DMS53 (cell line): Measurements from ENCODE around the gene TP63.

Experiments used
- DNase-seq: peaks from one replicate; lab custom pipeline; 2025; lab: John Stamatoyannopoulos, UW

The TP63 gene

GRCh38 chr3:189863031-189863430 lies 231.8 kb downstream of the TP63 start:
- peak; percentile 5 for DNase-seq

GRCh38 chr3:189868061-189868460 lies 236.9 kb downstream of the TP63 start:
- no peak for DNase-seq

- DNase-seq, result no peak
These were observed 238.0 kb downstream of the TP63 start for GRCh38 chr3:189869165-189869564.

DNA sequence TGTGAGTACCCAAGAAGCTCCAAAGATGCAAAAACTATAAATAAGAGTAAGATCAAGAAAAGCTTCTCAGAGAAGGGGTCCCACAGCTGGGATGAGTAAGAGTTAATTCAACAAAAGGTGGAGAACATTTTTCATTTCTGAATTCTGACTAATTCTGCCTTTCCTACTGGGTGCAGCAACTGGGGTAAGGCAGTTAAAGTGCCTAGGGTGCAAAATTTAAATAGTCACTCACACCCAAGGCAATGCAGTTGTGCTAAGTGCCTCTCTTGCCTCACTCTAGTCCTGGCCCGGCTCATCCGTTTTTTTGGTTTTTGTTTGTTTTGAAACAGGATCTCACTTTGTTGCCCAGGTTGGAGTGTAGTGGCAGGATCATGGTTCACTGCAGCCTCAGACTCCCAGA lies 240.2 kb downstream of the TP63 start:
- DNase-seq, result peak; percentile 61

DNA sequence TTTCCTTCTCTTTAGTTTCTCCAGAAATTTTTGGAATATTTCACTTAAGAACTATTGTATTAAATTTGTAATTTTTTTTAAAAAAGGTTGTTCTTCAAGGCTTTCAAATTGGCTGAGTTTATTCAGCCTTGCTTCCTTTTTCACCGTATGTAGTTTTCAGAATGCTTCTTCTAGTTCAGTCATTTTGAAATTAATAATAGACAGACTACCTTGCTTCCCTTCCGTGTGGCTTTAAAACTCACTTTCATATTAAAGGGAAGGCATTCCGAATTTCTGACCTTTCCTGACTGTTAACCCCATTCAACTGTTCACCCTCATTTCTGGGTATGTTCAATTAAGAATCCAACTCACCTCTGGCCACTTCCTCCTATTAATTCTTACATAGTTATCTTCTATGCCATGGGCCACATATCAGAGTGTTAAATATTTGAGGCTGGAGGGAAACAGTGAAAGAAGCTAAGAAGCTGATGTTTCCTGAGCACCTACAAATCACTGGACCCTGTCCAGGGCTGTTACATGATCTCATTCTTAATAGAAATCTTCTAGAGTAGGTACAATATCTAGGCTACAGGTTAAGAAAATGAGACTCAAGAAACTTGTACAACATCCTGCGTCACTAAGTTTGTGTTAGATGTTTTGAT lies 252.0 kb downstream of the TP63 start:
- no peak for DNase-seq

DNA sequence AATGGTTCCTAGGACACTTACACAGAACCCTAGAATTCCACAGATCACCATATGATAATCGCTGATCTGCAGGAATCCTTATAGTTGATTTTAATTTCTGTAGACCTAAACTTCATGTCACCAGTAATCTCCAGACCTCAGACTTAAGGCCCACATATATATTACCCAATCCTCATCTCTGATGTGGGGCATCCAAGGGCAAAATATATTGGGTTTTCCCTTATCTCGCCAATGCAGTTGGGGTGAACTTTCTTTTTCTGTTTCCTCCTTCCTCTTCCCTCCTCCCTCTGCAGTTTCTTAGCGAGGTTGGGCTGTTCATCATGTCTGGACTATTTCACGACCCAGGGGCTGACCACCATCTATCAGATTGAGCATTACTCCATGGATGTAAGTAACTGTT lies 259.3 kb downstream of the TP63 start:
- DNase-seq, result no peak

- DNase-seq, result no peak
These were observed 265.3 kb downstream of the TP63 start for GRCh38 chr3:189896533-189896932.

DNA sequence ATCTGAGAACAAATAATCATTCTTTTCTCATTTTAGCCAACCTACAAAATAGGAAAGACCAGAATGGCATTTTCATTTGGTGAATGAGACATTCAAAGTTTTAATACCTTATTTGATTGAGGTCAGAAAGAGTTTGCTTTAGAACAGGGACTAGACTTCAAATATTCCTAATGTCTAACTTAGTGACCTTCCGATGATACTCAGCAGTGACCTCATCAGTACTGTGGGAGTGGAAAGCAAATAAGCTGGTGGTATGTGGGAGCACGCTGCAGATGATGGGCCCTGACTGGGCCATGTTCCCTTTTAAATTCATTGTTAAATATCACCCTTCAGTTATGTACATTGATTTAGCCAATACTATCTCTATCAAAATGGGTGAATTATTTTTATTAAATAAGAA lies 266.2 kb downstream of the TP63 start:
- no peak for DNase-seq

DNA sequence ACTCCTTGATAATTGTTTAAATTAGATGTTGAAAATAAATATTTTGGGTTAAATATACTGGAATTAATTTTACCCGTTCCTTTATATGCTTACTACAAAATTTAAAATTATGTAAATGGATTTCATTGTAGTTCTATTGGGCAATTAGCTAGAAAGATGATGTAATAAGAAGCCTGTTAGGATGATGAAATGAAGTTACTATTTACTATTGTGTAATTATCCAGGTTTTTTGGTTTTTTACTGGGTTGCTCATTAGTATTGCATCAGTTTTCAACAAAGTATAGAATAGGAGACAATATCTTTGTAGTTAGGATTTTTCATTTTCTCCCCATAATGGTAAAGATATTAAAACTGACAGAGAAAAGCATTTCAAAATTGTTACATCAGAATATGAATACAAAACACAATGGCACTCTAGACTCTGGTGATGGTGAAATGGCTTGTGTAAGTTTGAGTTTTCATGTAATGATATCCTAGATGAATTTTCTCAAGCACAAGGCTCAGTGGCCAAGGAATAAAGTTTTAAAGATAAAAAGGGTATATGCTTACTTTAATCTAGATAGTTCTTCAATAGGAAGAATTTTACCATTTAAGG lies 267.5 kb downstream of the TP63 start:
- DNase-seq, result no peak

DNA sequence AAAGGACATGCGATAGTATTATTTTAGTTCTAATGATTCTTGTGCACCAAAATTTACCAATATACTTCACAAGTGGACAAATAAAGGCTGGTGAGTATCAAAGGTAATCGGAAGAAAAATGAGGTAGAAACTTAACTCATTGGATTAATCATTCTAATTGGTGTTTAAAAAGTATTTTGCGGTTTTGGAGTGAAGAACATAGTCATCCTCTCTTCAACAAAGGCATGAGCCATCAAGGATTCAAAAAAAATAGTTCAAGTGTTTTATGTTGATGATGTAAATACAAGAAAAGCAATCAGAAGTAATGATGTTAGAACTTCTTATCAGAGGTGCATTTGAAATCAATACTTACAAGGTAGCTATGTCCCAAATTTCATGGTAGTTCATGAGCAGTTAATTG lies 268.0 kb downstream of the TP63 start:
- no peak for DNase-seq

GRCh38 chr3:189900578-189900977 lies 269.4 kb downstream of the TP63 start:
- no peak for DNase-seq

DNA sequence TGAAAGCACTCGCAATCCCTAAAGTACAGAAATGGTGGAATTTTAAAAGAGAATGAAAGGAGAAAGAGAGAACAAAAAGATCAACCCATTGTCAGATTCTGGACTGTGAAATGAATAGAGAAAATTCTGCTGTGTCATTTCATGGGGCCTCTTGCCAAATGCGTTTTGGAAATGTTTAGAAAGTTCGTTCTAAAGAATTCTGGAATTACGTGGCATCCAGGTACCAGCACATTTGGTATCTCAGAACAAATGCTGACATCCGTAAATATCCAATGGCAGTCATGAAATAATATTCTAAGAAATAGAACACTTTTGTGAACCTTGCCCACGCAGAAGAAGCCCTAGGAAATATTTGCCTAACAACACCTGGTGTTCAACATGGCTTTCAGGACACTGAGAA lies 270.3 kb downstream of the TP63 start:
- DNase-seq, result no peak

GRCh38 chr3:189902230-189903186 lies 271.3 kb downstream of the TP63 start:
- DNase-seq, result peak; percentile 31

DNA sequence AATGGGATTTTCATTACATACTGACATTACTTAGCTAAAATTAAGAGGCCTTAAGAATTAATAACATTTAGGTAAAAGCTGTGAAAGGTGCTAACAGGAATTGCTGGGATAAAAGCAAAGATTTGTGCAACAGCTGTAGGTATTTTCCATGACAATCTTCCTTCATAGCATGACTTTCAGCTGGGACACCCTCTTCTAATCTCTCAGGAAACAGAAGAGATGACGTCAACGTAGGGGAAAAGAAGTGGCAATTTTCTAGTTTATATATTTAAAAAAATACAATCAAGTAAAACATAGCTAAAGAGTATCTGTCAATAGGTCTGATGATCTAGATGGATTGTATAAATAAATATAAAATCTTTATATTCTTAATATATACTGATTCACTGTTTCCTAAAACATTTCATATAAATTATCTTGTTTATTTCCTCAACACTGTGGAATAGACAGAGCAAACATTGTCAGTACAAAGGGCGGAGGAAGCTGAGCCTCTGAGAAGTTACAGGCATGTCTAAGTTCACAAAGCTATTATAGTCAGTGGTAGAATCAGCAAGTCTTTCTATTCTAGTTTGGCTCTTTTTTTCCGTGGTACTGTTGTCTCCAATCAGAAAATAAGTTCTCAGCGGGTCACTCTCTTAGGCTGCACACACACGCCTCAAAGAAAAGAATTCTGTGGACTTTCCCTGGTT lies 272.5 kb downstream of the TP63 start:
- peak; percentile 67 for DNase-seq

GRCh38 chr3:189907803-189908202 lies 276.6 kb downstream of the TP63 start:
- DNase-seq, result no peak

DNA sequence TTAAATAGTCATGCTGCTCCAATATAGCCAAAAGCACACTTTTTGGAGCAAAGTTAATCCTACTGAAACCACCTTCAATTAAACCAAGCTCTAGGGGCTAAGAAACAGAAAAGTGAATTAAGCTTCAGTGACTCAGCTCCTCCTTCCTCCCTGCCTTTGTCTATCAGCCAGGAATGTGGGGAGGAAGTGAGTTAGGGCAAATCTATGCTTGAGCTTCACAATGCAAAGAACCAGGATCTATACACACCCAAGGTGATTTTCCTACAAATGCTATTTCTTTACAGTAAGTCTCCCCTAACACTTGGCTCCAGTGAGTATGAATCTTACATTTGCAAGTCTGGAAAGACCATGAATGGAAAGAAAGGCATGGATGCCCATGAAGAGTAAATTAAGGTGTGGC lies 277.5 kb downstream of the TP63 start:
- DNase-seq, result no peak

DNA sequence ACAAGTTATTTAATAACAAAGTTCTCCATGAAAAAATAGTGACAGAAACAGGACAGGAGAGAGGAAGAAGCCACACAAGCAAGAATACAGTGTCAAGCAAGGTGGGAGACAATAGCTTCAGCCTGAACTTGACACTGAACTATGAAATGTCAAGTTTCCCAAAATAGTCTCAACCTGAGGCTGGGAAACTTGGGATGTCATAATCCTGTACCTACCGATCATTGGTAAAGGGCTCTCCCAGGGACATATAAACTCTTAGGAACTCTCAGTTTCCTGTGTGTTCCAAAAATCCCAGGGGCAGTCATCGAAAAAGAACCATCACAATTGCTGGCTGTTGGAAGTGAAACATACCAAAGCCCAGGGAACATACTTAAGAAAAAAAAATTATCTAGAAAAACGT lies 277.9 kb downstream of the TP63 start:
- DNase-seq, result no peak

GRCh38 chr3:189909573-189909972 lies 278.4 kb downstream of the TP63 start:
- DNase-seq, result no peak

DNA sequence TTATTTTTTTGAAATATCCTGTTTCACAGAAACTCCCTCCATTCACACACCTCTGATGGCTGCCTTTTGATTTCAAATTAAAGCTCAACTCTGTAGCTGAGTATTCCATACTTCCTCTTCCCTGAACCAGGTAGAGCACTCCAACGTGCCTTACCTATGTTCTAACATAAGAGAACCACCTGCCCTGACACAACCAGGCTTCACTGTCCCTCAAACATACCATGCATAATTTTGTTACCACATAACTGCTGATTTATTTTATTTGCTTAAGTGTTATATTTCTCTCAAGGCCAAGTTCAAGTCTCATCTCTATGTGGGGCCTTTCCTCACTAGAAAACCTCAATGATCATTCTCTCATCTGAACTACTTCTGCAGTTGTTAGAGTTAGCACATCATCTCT lies 279.8 kb downstream of the TP63 start:
- DNase-seq, result no peak

GRCh38 chr3:189914799-189915198 lies 283.6 kb downstream of the TP63 start:
- DNase-seq, result no peak

- DNase-seq, result no peak
These were observed 290.6 kb downstream of the TP63 start for GRCh38 chr3:189921770-189922169.
